ENCODE results near the gene TOMM34. TPM values are rescaled to one million over a fixed set of nuclear protein-coding genes. Genes with fewer than 3 reads are reported as not detected.

Gene TOMM34
- total and polyA plus RNA-seq, 2 of the 13 experiments (the other 11 are each of a cell fraction or from before 2014, with no cell fraction given), result 36.2 to 52.0 TPM

DNA sequence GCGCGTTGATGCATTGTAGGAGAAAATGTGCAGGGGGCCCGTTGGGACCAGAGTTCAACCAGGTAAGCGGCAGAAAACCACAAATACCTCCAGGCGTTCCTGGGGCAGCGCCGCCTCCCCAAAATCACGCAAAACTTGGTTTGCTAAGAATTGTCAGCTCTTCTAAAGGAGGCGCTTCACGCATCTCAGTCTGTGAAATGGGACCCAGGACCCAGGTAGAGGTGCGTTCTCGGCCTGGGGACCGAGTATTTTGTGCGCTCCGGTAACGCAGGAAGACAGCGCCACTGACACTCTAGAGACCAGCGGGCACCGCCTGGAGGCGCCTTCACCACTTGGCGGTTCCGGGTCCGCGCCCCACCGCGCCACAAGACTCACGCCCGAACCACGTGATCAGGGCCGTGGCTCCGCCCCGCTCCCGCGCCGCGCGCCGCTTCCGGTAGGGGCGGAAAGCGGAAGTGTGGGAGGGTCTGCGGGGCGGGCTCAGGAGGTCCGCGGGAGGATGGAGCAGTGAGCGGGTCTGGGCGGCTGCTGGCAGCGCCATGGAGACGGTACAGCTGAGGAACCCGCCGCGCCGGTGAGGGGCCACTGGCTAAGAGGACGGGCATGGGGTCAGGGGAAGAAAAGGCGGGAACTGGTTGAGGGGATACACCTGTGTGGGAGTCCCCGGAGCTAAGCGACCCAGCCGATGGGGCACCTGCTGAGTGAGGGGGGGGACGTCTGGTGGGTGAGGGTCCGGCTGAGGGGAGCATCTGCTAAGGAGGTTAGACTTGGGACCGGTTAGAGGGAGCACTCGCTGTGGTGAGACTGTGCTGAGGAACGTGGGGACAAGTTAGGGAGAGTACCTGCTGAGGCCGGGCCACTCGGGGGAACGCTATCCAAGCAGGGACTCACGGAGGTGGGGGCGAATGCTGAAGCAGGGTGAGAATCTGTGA, 6.1 kb upstream of the TOMM34 start, which contains the start of gene STK4 (continued):
- TF ChIP-seq ASH2L (IDR thresholded peaks at IDR 0.05; ENCODE audit: insufficient read length, low read depth, low read length), result peak; percentile 98
- peak; percentile 79 for TF ChIP-seq EEA1 (CRISPR knock-in tag; IDR thresholded peaks at IDR 0.05; ENCODE audit: borderline replicate concordance)
- TF ChIP-seq KAT7 (CRISPR knock-in tag; IDR thresholded peaks at IDR 0.05; ENCODE audit: borderline replicate concordance), result peak; percentile 100
- TF ChIP-seq, protein P1, sequence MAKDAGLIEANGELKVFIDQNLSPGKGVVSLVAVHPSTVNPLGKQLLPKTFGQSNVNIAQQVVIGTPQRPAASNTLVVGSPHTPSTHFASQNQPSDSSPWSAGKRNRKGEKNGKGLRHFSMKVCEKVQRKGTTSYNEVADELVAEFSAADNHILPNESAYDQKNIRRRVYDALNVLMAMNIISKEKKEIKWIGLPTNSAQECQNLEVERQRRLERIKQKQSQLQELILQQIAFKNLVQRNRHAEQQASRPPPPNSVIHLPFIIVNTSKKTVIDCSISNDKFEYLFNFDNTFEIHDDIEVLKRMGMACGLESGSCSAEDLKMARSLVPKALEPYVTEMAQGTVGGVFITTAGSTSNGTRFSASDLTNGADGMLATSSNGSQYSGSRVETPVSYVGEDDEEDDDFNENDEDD (CRISPR knock-in tag; IDR thresholded peaks at IDR 0.05; ENCODE audit: borderline replicate concordance), result peak; percentile 98
- peak; percentile 97 for TF ChIP-seq ZNF792 (CRISPR knock-in tag; IDR thresholded peaks at IDR 0.05)
- TF ChIP-seq ZSCAN31 (CRISPR knock-in tag; IDR thresholded peaks at IDR 0.05; ENCODE audit: low read depth), result peak; percentile 99
- TF ChIP-seq ZFX (CRISPR knock-in tag; IDR thresholded peaks at IDR 0.05; ENCODE audit: low read depth), result peak; percentile 90
- TF ChIP-seq DNMT3B (CRISPR knock-in tag; conservative IDR thresholded peaks at IDR 0.05), result peak; percentile 23; the same call in 1 of the 2 replicates
- TF ChIP-seq ZNF354B (CRISPR knock-in tag; IDR thresholded peaks at IDR 0.05), result 0 out of 2 replicates have a peak, but pooled peaks have one; percentile 71
- TF ChIP-seq ZFP82 (CRISPR knock-in tag; IDR thresholded peaks at IDR 0.05; ENCODE audit: borderline replicate concordance), result no peak
- peak; percentile 93 for TF ChIP-seq THAP11 (CRISPR knock-in tag; IDR thresholded peaks at IDR 0.05)
- TF ChIP-seq ZNF556 (CRISPR knock-in tag; IDR thresholded peaks at IDR 0.05; ENCODE audit: borderline replicate concordance), result peak; percentile 87; the same call in 1 of the 2 replicates
- peak; percentile 91 for TF ChIP-seq RBM39 (IDR thresholded peaks at IDR 0.05; ENCODE audit: low read depth, low read length, poor library complexity, severe bottlenecking)
- no peak for TF ChIP-seq NFRKB (IDR thresholded peaks at IDR 0.05)
- peak; percentile 64; the same call in 1 of the 2 replicates for TF ChIP-seq ZNF615 (CRISPR knock-in tag; IDR thresholded peaks at IDR 0.05; ENCODE audit: borderline replicate concordance)
- peak; percentile 92 for TF ChIP-seq ZNF230 (CRISPR knock-in tag; IDR thresholded peaks at IDR 0.05)
- no peak for TF ChIP-seq ZNF562 (CRISPR knock-in tag; IDR thresholded peaks at IDR 0.05; ENCODE audit: borderline replicate concordance)
- TF ChIP-seq PHF21A (CRISPR knock-in tag; IDR thresholded peaks at IDR 0.05), result peak; percentile 92
- TF ChIP-seq SMAD1 (CRISPR knock-in tag; IDR thresholded peaks at IDR 0.05; ENCODE audit: borderline replicate concordance, low read depth), result peak; percentile 99
- no peak for TF ChIP-seq STAT5B (CRISPR knock-in tag; IDR thresholded peaks at IDR 0.05)
- TF ChIP-seq EED (CRISPR knock-in tag; IDR thresholded peaks at IDR 0.05), result peak; percentile 97
- TF ChIP-seq SPEN (CRISPR knock-in tag; IDR thresholded peaks at IDR 0.05; ENCODE audit: low read depth), result peak; percentile 99
- TF ChIP-seq ZNF44 (CRISPR knock-in tag; IDR thresholded peaks at IDR 0.05), result peak; percentile 98
- TF ChIP-seq KMT2B (CRISPR knock-in tag; IDR thresholded peaks at IDR 0.05), result peak; percentile 97
- TF ChIP-seq ARID2 (CRISPR knock-in tag; IDR thresholded peaks at IDR 0.05; ENCODE audit: borderline replicate concordance), result peak; percentile 89
- TF ChIP-seq, protein P2, sequence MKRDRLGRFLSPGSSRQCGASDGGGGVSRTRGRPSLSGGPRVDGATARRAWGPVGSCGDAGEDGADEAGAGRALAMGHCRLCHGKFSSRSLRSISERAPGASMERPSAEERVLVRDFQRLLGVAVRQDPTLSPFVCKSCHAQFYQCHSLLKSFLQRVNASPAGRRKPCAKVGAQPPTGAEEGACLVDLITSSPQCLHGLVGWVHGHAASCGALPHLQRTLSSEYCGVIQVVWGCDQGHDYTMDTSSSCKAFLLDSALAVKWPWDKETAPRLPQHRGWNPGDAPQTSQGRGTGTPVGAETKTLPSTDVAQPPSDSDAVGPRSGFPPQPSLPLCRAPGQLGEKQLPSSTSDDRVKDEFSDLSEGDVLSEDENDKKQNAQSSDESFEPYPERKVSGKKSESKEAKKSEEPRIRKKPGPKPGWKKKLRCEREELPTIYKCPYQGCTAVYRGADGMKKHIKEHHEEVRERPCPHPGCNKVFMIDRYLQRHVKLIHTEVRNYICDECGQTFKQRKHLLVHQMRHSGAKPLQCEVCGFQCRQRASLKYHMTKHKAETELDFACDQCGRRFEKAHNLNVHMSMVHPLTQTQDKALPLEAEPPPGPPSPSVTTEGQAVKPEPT (CRISPR knock-in tag; IDR thresholded peaks at IDR 0.05; ENCODE audit: low read depth), result peak; percentile 88
